Astrocyte of the cerebellum (primary cell): Measurements from ENCODE around the gene F10.

Experiments
- DNase-seq: peaks from one replicate; pipeline ENCODE4 v3.0.0-alpha.2; 2011; ENCODE audit warnings: low read depth
- H3K4me3 ChIP-seq: 2 replicates; pipeline ENCODE4 v1.5.1; 2011; ENCODE audit warnings: mild to moderate bottlenecking, low read depth, low read length, moderate library complexity
- CTCF ChIP-seq: IDR thresholded peaks from 2 replicates; pipeline ENCODE4 v1.5.1; 2012; ENCODE audit warnings: low read length, low read depth, moderate library complexity, mild to moderate bottlenecking; ENCODE audit errors: missing control alignments
- in situ Hi-C: cut with HindIII; loops from 2 replicates; pipeline ENCODE4 v1.10.0; 2017; ENCODE audit warnings: low sequenced_read_pairs

Gene F10

GRCh38 chr13:113145911-113146598 lies 23.5 kb downstream of the F10 start:
- DNase-seq = no peak
- no peak for TF ChIP-seq CTCF
- in situ Hi-C loops = loop anchor here (10.0 kb wide), 1 partner anchor 71 kb away; no protein-coding TSS in a partner anchor
- H3K4me3 ChIP-seq = no peak overlapping the region

- TF ChIP-seq CTCF = no peak
- in situ Hi-C loops = loop anchor here (10.0 kb wide), 1 partner anchor 72 kb away; no protein-coding TSS in a partner anchor
- DNase-seq = no peak
- no peak overlapping the region for H3K4me3 ChIP-seq
Observed at GRCh38 chr13:113146750-113147149, 24.2 kb downstream of the F10 start.

- no peak for TF ChIP-seq CTCF
- DNase-seq = no peak
- in situ Hi-C loops = loop anchor here (10.0 kb wide), 1 partner anchor 72 kb away; no protein-coding TSS in a partner anchor
- H3K4me3 ChIP-seq = no peak overlapping the region
Observed at GRCh38 chr13:113147206-113147605, 24.6 kb downstream of the F10 start.

GRCh38 chr13:113148407-113148806 lies 25.8 kb downstream of the F10 start:
- no peak for TF ChIP-seq CTCF
- in situ Hi-C loops = loop anchor here (10.0 kb wide), 1 partner anchor 74 kb away; no protein-coding TSS in a partner anchor
- H3K4me3 ChIP-seq = no peak overlapping the region
- no peak for DNase-seq

- in situ Hi-C loops = loop anchor here (10.0 kb wide), 1 partner anchor 74 kb away; no protein-coding TSS in a partner anchor
- no peak for TF ChIP-seq CTCF
- no peak for DNase-seq
- H3K4me3 ChIP-seq = no peak overlapping the region
Observed at GRCh38 chr13:113148940-113149503, 26.4 kb downstream of the F10 start.

- in situ Hi-C loops = loop anchor here (10.0 kb wide), 1 partner anchor 75 kb away; no protein-coding TSS in a partner anchor
- TF ChIP-seq CTCF = no peak
- H3K4me3 ChIP-seq = no peak overlapping the region
- DNase-seq = no peak
Observed at GRCh38 chr13:113149711-113150549, 27.3 kb downstream of the F10 start.
